ENCODE measurements around the gene OPTC. TPM values are rescaled to one million over a fixed set of nuclear protein-coding genes. Genes with fewer than 3 reads are reported as not detected.
A peak's percentile ranks its signal among the peaks of the same experiment; 100 is the strongest.

OPTC gene
- total RNA-seq, 1 donor from 2014 or later = not detected

DNA sequence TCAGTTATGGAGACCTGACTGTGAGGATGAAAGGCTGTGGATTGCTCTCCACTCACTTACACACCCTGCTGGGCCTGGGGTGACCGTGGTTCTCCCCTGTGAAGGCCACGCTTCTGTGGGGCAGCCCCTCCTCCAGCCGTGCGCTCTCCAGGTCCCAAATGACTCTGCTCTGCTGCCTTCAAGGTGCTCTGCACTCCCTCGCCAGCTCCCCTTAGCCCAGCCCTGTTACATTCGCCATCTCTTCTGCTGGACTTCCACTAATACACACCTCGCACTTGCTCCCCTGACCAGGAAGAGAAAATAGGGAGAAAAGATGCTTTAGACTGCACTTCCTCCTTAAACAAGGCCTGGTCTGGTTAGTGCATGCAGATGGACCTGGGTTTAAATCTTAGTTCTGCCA is 24.6 kb downstream of the OPTC start:
- Histone ChIP-seq H3K79me2 (ENCODE audit: insufficient read depth, low read length) (no peaks in the 10 kb centered on the region), H3K36me3 (ENCODE audit: insufficient read depth, low read length) (no peaks in the 10 kb centered on the region), H4K20me1 (ENCODE audit: insufficient read depth, low read length) (no peaks in the 10 kb centered on the region), H3K27ac (ENCODE audit: low read depth, low read length) (no peak overlapping the region), H3K4me1 (ENCODE audit: insufficient read depth, low read length) (peaks cover 51% of the 10 kb centered on the region), H3K27me3 (ENCODE audit: insufficient read depth, low read length) (no peaks in the 10 kb centered on the region), H3K4me2 (ENCODE audit: low read length) (no peak overlapping the region), H3K9ac (ENCODE audit: low read length) (no peak overlapping the region), H3K9me3 (ENCODE audit: insufficient read depth, low read depth, low read length) (no peaks in the 10 kb centered on the region), H2AFZ (ENCODE audit: low read depth, low read length) (no peak overlapping the region), H3K4me3 (ENCODE audit: insufficient read depth, low read depth, low read length) (no peak overlapping the region)
- Mint-ChIP-seq H3K27ac (ENCODE audit: unreplicated experiment) (no peak overlapping the region), H3K36me3 (ENCODE audit: low read depth, unreplicated experiment) (peaks cover 1% of the 10 kb centered on the region), H3K4me3 (ENCODE audit: unreplicated experiment) (peak overlapping the region; percentile 27), H3K27me3 (ENCODE audit: low read depth, unreplicated experiment) (peaks cover 2% of the 10 kb centered on the region), H3K9me3 (ENCODE audit: unreplicated experiment) (no peaks in the 10 kb centered on the region), H3K4me1 (ENCODE audit: low read depth, unreplicated experiment) (peaks cover 37% of the 10 kb centered on the region)
- DNase-seq (ENCODE audit: low read depth) = no peak
- no peak for FAIRE-seq
- no peak for TF ChIP-seq EZH2 (IDR thresholded peaks at IDR 0.05; ENCODE audit: insufficient read depth, low read length)
- TF ChIP-seq, protein P1, sequence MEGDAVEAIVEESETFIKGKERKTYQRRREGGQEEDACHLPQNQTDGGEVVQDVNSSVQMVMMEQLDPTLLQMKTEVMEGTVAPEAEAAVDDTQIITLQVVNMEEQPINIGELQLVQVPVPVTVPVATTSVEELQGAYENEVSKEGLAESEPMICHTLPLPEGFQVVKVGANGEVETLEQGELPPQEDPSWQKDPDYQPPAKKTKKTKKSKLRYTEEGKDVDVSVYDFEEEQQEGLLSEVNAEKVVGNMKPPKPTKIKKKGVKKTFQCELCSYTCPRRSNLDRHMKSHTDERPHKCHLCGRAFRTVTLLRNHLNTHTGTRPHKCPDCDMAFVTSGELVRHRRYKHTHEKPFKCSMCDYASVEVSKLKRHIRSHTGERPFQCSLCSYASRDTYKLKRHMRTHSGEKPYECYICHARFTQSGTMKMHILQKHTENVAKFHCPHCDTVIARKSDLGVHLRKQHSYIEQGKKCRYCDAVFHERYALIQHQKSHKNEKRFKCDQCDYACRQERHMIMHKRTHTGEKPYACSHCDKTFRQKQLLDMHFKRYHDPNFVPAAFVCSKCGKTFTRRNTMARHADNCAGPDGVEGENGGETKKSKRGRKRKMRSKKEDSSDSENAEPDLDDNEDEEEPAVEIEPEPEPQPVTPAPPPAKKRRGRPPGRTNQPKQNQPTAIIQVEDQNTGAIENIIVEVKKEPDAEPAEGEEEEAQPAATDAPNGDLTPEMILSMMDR (IDR thresholded peaks at IDR 0.05; ENCODE audit: insufficient read depth, low read depth, low read length) = no peak

DNA sequence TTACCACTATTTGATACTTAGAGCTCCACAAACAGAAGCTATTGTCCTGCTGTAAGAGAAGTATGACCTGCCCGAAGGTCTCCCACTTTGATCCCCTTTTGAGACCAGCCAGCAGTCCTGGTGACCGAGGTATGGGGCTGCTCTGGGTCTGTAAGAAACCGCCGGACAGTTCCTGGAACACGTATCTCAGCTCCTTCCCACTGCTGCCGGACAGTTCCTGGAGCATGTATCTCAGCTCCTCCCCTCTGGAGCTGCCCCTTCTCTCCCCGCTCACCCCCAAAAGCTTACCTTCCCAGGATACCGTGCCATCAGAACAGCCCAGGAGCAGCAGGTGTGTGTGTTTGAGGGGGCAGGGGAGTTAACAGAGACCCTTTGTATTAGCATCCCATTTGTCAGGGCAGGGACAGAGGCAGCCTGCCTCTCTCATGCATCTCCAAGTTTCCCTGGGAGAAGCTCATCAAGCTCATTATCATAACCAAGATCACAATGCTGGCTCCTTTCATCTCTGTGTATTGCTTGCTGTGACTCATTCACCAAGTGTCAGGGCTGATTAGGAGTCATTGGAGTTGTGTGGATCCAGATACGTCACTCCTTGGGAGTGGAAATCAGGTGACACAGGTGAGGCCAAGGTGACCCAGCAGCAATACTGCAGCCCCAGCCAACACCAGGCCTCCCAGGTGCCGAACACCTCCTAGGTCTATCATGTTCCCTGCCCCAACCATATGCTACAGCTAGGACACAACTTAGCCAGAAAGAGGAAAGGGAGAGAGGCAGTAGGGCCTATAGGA is 25.3 kb downstream of the OPTC start:
- Mint-ChIP-seq H3K36me3 (ENCODE audit: low read depth, unreplicated experiment) (peaks cover 1% of the 10 kb centered on the region), H3K9me3 (ENCODE audit: unreplicated experiment) (no peaks in the 10 kb centered on the region), H3K4me1 (ENCODE audit: low read depth, unreplicated experiment) (peaks cover 30% of the 10 kb centered on the region), H3K4me3 (ENCODE audit: unreplicated experiment) (no peak overlapping the region), H3K27ac (ENCODE audit: unreplicated experiment) (no peak overlapping the region), H3K27me3 (ENCODE audit: low read depth, unreplicated experiment) (peaks cover 2% of the 10 kb centered on the region)
- no peak for TF ChIP-seq EZH2 (IDR thresholded peaks at IDR 0.05; ENCODE audit: insufficient read depth, low read length)
- TF ChIP-seq, protein P1 (IDR thresholded peaks at IDR 0.05; ENCODE audit: insufficient read depth, low read depth, low read length) = no peak
- no peaks in the 10 kb centered on the region for H4K20me1 ChIP-seq (ENCODE audit: insufficient read depth, low read length)
- H2AFZ ChIP-seq (ENCODE audit: low read depth, low read length) = no peak overlapping the region
- no peaks in the 10 kb centered on the region for H3K36me3 ChIP-seq (ENCODE audit: insufficient read depth, low read length)
- no peak overlapping the region for H3K4me2 ChIP-seq (ENCODE audit: low read length)
- no peak overlapping the region for H3K4me3 ChIP-seq (ENCODE audit: insufficient read depth, low read depth, low read length)
- H3K79me2 ChIP-seq (ENCODE audit: insufficient read depth, low read length) = no peaks in the 10 kb centered on the region
- FAIRE-seq (no peak), DNase-seq (ENCODE audit: low read depth) (no peak)
- no peaks in the 10 kb centered on the region for H3K27me3 ChIP-seq (ENCODE audit: insufficient read depth, low read length)
- no peaks in the 10 kb centered on the region for H3K9me3 ChIP-seq (ENCODE audit: insufficient read depth, low read depth, low read length)
- H3K4me1 ChIP-seq (ENCODE audit: insufficient read depth, low read length) = peaks cover 44% of the 10 kb centered on the region
- H3K27ac ChIP-seq (ENCODE audit: low read depth, low read length) = peak overlapping the region; percentile 83
- peak overlapping the region; percentile 70 for H3K9ac ChIP-seq (ENCODE audit: low read length)

DNA sequence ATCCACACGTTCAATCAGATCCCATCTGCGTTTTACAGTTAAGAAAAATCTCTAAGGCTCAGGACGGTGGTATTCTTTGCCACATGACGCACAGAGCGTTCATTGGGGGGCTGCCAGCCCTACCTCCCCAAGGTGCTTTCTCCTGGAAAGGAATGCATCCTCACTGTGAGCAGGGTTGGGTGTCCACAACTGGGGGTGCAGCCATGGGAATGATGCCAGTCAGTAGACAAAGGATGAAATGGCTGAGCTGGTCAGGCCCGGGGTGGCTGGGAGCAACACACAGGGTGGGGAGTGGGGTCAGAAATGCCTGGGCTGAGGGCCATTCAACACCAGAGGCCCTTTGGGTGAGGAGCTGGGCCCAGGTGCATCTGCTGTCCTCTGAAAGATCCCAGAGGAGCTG is 25.9 kb downstream of the OPTC start:
- Histone ChIP-seq H4K20me1 (ENCODE audit: insufficient read depth, low read length) (no peaks in the 10 kb centered on the region), H3K4me1 (ENCODE audit: insufficient read depth, low read length) (peaks cover 40% of the 10 kb centered on the region), H2AFZ (ENCODE audit: low read depth, low read length) (no peak overlapping the region), H3K9me3 (ENCODE audit: insufficient read depth, low read depth, low read length) (no peaks in the 10 kb centered on the region), H3K4me3 (ENCODE audit: insufficient read depth, low read depth, low read length) (no peak overlapping the region), H3K9ac (ENCODE audit: low read length) (peak overlapping the region; percentile 70), H3K4me2 (ENCODE audit: low read length) (peak overlapping the region; percentile 56), H3K27ac (ENCODE audit: low read depth, low read length) (peak overlapping the region; percentile 83), H3K27me3 (ENCODE audit: insufficient read depth, low read length) (no peaks in the 10 kb centered on the region), H3K79me2 (ENCODE audit: insufficient read depth, low read length) (no peaks in the 10 kb centered on the region), H3K36me3 (ENCODE audit: insufficient read depth, low read length) (no peaks in the 10 kb centered on the region)
- no peak for TF ChIP-seq EZH2 (IDR thresholded peaks at IDR 0.05; ENCODE audit: insufficient read depth, low read length)
- TF ChIP-seq, protein P1 (IDR thresholded peaks at IDR 0.05; ENCODE audit: insufficient read depth, low read depth, low read length) = no peak
- Mint-ChIP-seq H3K4me3 (ENCODE audit: unreplicated experiment) (no peak overlapping the region), H3K4me1 (ENCODE audit: low read depth, unreplicated experiment) (peaks cover 27% of the 10 kb centered on the region), H3K9me3 (ENCODE audit: unreplicated experiment) (no peaks in the 10 kb centered on the region), H3K36me3 (ENCODE audit: low read depth, unreplicated experiment) (peaks cover 1% of the 10 kb centered on the region), H3K27ac (ENCODE audit: unreplicated experiment) (peak overlapping the region; percentile 34), H3K27me3 (ENCODE audit: low read depth, unreplicated experiment) (peaks cover 2% of the 10 kb centered on the region)
- DNase-seq (ENCODE audit: low read depth) (no peak), FAIRE-seq (no peak)
